Muscle layer of duodenum (tissue), 2 donors: ENCODE results near the gene RAB3GAP1.

Experiments
- H3K27ac ChIP-seq: one replicate; pipeline ENCODE4 v1.7.0; 2013; ENCODE audit warnings: mild to moderate bottlenecking, low read length
- H3K27me3 ChIP-seq: one replicate; pipeline ENCODE4 v1.7.0; 2013; ENCODE audit warnings: low read depth, mild to moderate bottlenecking, control low read depth, low read length
- H3K36me3 ChIP-seq, 2 donors: one replicate each; pipeline ENCODE4 v1.7.0; 2013; ENCODE audit warnings: low read length in 2 of 2, control low read depth in 1 of 2, mild to moderate bottlenecking in 1 of 2; ENCODE audit not compliant: insufficient read depth in 2 of 2, control insufficient read depth in 1 of 2
- H3K4me1 ChIP-seq, 2 donors: one replicate each; pipeline ENCODE4 v1.7.0; 2013; ENCODE audit warnings: low read length in 2 of 2, mild to moderate bottlenecking in 2 of 2, control low read depth in 1 of 2, moderate library complexity in 1 of 2; ENCODE audit not compliant: insufficient read depth in 2 of 2, control insufficient read depth in 1 of 2
- H3K4me3 ChIP-seq, 2 donors: one replicate each; pipeline ENCODE4 v1.7.0; 2013; ENCODE audit warnings: low read length in 2 of 2, low read depth in 1 of 2, mild to moderate bottlenecking in 1 of 2
- H3K9me3 ChIP-seq, 2 donors: one replicate each; pipeline ENCODE4 v1.7.0; 2013; ENCODE audit warnings: low read length in 2 of 2, control low read depth in 1 of 2, mild to moderate bottlenecking in 1 of 2; ENCODE audit not compliant: control insufficient read depth in 1 of 2
- donor health status: healthy.

The RAB3GAP1 gene

GRCh38 chr2:135052042-135052876, at the start of gene RAB3GAP1:
Gene RAB3GAP1, plus strand, starts transcription at chr2:135052292. Its CDS starts 16 bp downstream, at chr2:135052308.
- H3K27me3 ChIP-seq = no peaks in the 10 kb centered on the region
- no peaks in the 10 kb centered on the region for H3K9me3 ChIP-seq
- H3K36me3 ChIP-seq = peaks cover 0 to 3% of the 10 kb centered on the region in 2 donors
- peaks cover 13 to 17% of the 10 kb centered on the region in 2 donors for H3K4me1 ChIP-seq
- peak within 1 kb of the TSS; percentile 99 for H3K27ac ChIP-seq
- H3K4me3 ChIP-seq = peak within 1 kb of the TSS; percentile 71 to 99

- Histone ChIP-seq H3K4me3 (no peak overlapping the region), H3K27me3 (peaks cover 6% of the 10 kb centered on the region), H3K36me3 (no peaks in the 10 kb centered on the region), H3K4me1 (no peaks in the 10 kb centered on the region), H3K27ac (no peak overlapping the region), H3K9me3 (no peaks in the 10 kb centered on the region)
These were observed 49.3 kb upstream of the RAB3GAP1 start for GRCh38 chr2:135002836-135003235.

- Histone ChIP-seq H3K4me1 (no peaks in the 10 kb centered on the region), H3K27ac (no peak overlapping the region)
These were observed 47.9 kb upstream of the RAB3GAP1 start for GRCh38 chr2:135004005-135004746.

GRCh38 chr2:135005753-135006152, 46.3 kb upstream of the RAB3GAP1 start:
- H3K4me1 ChIP-seq = no peaks in the 10 kb centered on the region
- H3K4me3 ChIP-seq = no peak overlapping the region
- H3K27ac ChIP-seq = no peak overlapping the region
- H3K36me3 ChIP-seq = no peaks in the 10 kb centered on the region
- H3K27me3 ChIP-seq = peaks cover 6% of the 10 kb centered on the region
- no peaks in the 10 kb centered on the region for H3K9me3 ChIP-seq

More at GRCh38 chr2:135004005-135004746, 47.9 kb upstream of the RAB3GAP1 start:
- no peak overlapping the region for H3K4me3 ChIP-seq
- H3K9me3 ChIP-seq = no peaks in the 10 kb centered on the region
- peaks cover 6% of the 10 kb centered on the region for H3K27me3 ChIP-seq
- H3K36me3 ChIP-seq = no peaks in the 10 kb centered on the region

- H3K27ac ChIP-seq = no peak overlapping the region
- H3K36me3 ChIP-seq = no peaks in the 10 kb centered on the region
- H3K9me3 ChIP-seq = no peaks in the 10 kb centered on the region
- no peaks in the 10 kb centered on the region for H3K4me1 ChIP-seq
- H3K27me3 ChIP-seq = peaks cover 6% of the 10 kb centered on the region
- no peak overlapping the region for H3K4me3 ChIP-seq
These were observed 42.8 kb upstream of the RAB3GAP1 start for GRCh38 chr2:135009339-135009738.

- H3K4me3 ChIP-seq = no peak overlapping the region
These were observed 41.7 kb upstream of the RAB3GAP1 start for GRCh38 chr2:135010200-135010942.

GRCh38 chr2:135011633-135012032, 40.5 kb upstream of the RAB3GAP1 start:
- H3K27ac ChIP-seq = no peak overlapping the region
- no peak overlapping the region for H3K4me3 ChIP-seq
- H3K4me1 ChIP-seq = no peaks in the 10 kb centered on the region
- H3K36me3 ChIP-seq = no peaks in the 10 kb centered on the region
- H3K9me3 ChIP-seq = no peaks in the 10 kb centered on the region
- no peaks in the 10 kb centered on the region for H3K27me3 ChIP-seq

More at GRCh38 chr2:135010200-135010942, 41.7 kb upstream of the RAB3GAP1 start:
- Histone ChIP-seq H3K27ac (no peak overlapping the region), H3K27me3 (peaks cover 6% of the 10 kb centered on the region), H3K9me3 (no peaks in the 10 kb centered on the region), H3K4me1 (no peaks in the 10 kb centered on the region), H3K36me3 (no peaks in the 10 kb centered on the region)

- Histone ChIP-seq H3K36me3 (no peaks in the 10 kb centered on the region), H3K27me3 (no peaks in the 10 kb centered on the region), H3K4me3 (no peak overlapping the region), H3K27ac (no peak overlapping the region), H3K9me3 (no peaks in the 10 kb centered on the region), H3K4me1 (no peaks in the 10 kb centered on the region)
These were observed 30.5 kb upstream of the RAB3GAP1 start for GRCh38 chr2:135021618-135022017.

- Histone ChIP-seq H3K4me3 (no peak overlapping the region), H3K9me3 (no peaks in the 10 kb centered on the region), H3K4me1 (no peaks in the 10 kb centered on the region), H3K27ac (no peak overlapping the region), H3K27me3 (no peaks in the 10 kb centered on the region), H3K36me3 (no peaks in the 10 kb centered on the region)
These were observed 28.9 kb upstream of the RAB3GAP1 start for GRCh38 chr2:135022952-135023880.

- Histone ChIP-seq H3K9me3 (no peaks in the 10 kb centered on the region), H3K4me1 (no peaks in the 10 kb centered on the region), H3K36me3 (no peaks in the 10 kb centered on the region), H3K27ac (no peak overlapping the region), H3K4me3 (no peak overlapping the region), H3K27me3 (no peaks in the 10 kb centered on the region)
These were observed 28.1 kb upstream of the RAB3GAP1 start for GRCh38 chr2:135023886-135024485.
